ENCODE data around the gene ZFR2.

ZFR2 gene

GRCh38 chr19:3837332-3837731 lies 31.5 kb downstream of the ZFR2 start:
- TF ChIP-seq PATZ1 (CRISPR knock-in tag; IDR thresholded peaks at IDR 0.05; ENCODE audit: borderline replicate concordance): no peak
- no peak for TF ChIP-seq ZC3H10 (CRISPR knock-in tag; IDR thresholded peaks at IDR 0.05)
- TF ChIP-seq ZNF8 (CRISPR knock-in tag; IDR thresholded peaks at IDR 0.05): no peak
- TF ChIP-seq ZFP3 (CRISPR knock-in tag; IDR thresholded peaks at IDR 0.05): no peak
- TF ChIP-seq CSDC2 (CRISPR knock-in tag; IDR thresholded peaks at IDR 0.05): no peak
- TF ChIP-seq TOX (CRISPR knock-in tag; IDR thresholded peaks at IDR 0.05; ENCODE audit: borderline replicate concordance): no peak
- TF ChIP-seq POU6F1 (CRISPR knock-in tag; IDR thresholded peaks at IDR 0.05; ENCODE audit: borderline replicate concordance, low read depth): no peak
- TF ChIP-seq CSRNP3 (CRISPR knock-in tag; IDR thresholded peaks at IDR 0.05): no peak
- no peak for TF ChIP-seq GLIS3 (CRISPR knock-in tag; IDR thresholded peaks at IDR 0.05)
- no peak for TF ChIP-seq ZFP30 (CRISPR knock-in tag; IDR thresholded peaks at IDR 0.05)
- no peak for TF ChIP-seq ISL1 (CRISPR knock-in tag; IDR thresholded peaks at IDR 0.05)
- no peak for TF ChIP-seq TCF4 (CRISPR knock-in tag; IDR thresholded peaks at IDR 0.05; ENCODE audit: borderline replicate concordance)
- TF ChIP-seq RARB (CRISPR knock-in tag; IDR thresholded peaks at IDR 0.05): no peak
- no peak for TF ChIP-seq ZNF565 (CRISPR knock-in tag; conservative IDR thresholded peaks at IDR 0.05; ENCODE audit: low read depth)
- no peak for TF ChIP-seq TSHZ2 (CRISPR knock-in tag; IDR thresholded peaks at IDR 0.05)
- TF ChIP-seq OSR1 (CRISPR knock-in tag; IDR thresholded peaks at IDR 0.05): no peak
- no peak for TF ChIP-seq ESRRG (CRISPR knock-in tag; IDR thresholded peaks at IDR 0.05)
- no peak for TF ChIP-seq ZNF70 (CRISPR knock-in tag; IDR thresholded peaks at IDR 0.05)
- TF ChIP-seq ARNTL (CRISPR knock-in tag; IDR thresholded peaks at IDR 0.05; ENCODE audit: borderline replicate concordance, low read depth): no peak
- TF ChIP-seq SNAI2 (CRISPR knock-in tag; IDR thresholded peaks at IDR 0.05): no peak
- ATAC-seq: no peak

- TF ChIP-seq POU6F1 (CRISPR knock-in tag; IDR thresholded peaks at IDR 0.05; ENCODE audit: borderline replicate concordance, low read depth) (no peak), CSRNP3 (CRISPR knock-in tag; IDR thresholded peaks at IDR 0.05) (no peak), ZFP3 (CRISPR knock-in tag; IDR thresholded peaks at IDR 0.05) (no peak), ZNF565 (CRISPR knock-in tag; conservative IDR thresholded peaks at IDR 0.05; ENCODE audit: low read depth) (no peak), TCF4 (CRISPR knock-in tag; IDR thresholded peaks at IDR 0.05; ENCODE audit: borderline replicate concordance) (no peak)
- ATAC-seq: no peak
These were observed 32.0 kb downstream of the ZFR2 start for GRCh38 chr19:3836887-3837286.

Data from SK-N-SH treated with all-trans-retinoic acid at 6 μM for 48 hours (cell line).